Activated CD4-positive, alpha-beta memory T cell treated with anti-CD3 and anti-CD28 coated beads, Interleukin-2, amount 10 ng/mL, durations not matched to agents 7 days and 5 days (primary cell): ENCODE measurements around the gene ZNHIT2. TPM values are rescaled to one million over a fixed set of nuclear protein-coding genes. Genes with fewer than 3 reads are reported as not detected.

Experiments
- CTCF ChIA-PET: fragments of 350-600 bp; sonication (Branson Sonifier 250); formaldehyde crosslinking; loops from one replicate; lab custom pipeline; 2021; ENCODE audit warnings: antibody characterized with exemption, inconsistent platforms; lab: Charles Lee
- POLR2A ChIA-PET: fragments of 350-600 bp; sonication (Branson Sonifier 250); formaldehyde crosslinking; loops from one replicate; lab custom pipeline; 2021; ENCODE audit warnings: antibody characterized with exemption; lab: Charles Lee
- DNase-seq: peaks from one replicate; pipeline ENCODE4 v3.0.0-alpha.2; 2020
- H3K27ac Mint-ChIP-seq: one replicate; pipeline ENCODE4 v1.8.0; 2021; ENCODE audit warnings: mild to moderate bottlenecking, mixed read lengths
- H3K27me3 Mint-ChIP-seq: one replicate; pipeline ENCODE4 v1.8.0; 2021; ENCODE audit warnings: mixed read lengths
- H3K36me3 Mint-ChIP-seq: one replicate; pipeline ENCODE4 v1.8.0; 2021; ENCODE audit warnings: low read depth, mixed read lengths
- H3K4me1 Mint-ChIP-seq: one replicate; pipeline ENCODE4 v1.8.0; 2021; ENCODE audit warnings: mixed read lengths
- H3K4me3 Mint-ChIP-seq: one replicate; pipeline ENCODE4 v1.8.0; 2021; ENCODE audit warnings: mild to moderate bottlenecking, mixed read lengths
- H3K9me3 Mint-ChIP-seq: one replicate; pipeline ENCODE4 v1.8.0; 2021; ENCODE audit warnings: mixed read lengths
- total RNA-seq, 2 experiments: library from RNA; stranded (reverse); gene quantifications; one replicate each; pipeline ENCODE4 v1.2.3, GENCODE V29; 2021

Gene ZNHIT2
- total RNA-seq, 2 experiments from 2014 or later = 8.1 to 8.6 TPM

DNA sequence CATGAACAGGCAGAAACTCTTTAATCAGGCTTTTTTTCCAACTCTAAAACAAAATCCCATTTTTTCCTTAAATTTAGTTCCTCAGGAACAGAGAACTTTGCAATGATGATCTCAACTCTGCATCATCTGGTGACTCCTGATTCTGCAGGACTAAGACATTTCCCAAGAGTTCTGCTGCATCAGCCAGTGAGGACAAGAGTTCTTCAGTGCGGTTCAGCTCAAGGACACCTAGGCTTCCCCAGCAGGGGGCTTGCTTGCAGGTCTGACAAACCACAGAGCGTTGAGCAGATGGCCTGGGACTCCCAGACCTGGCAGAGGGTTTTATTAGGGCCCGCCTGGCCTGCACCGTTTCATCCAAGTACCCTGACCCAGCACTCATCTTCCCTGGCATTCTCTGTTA is 40.0 kb downstream of the ZNHIT2 start:
- Mint-ChIP-seq H3K4me3 (no peak overlapping the region), H3K36me3 (peaks cover 65% of the 10 kb centered on the region), H3K4me1 (peaks cover 59% of the 10 kb centered on the region), H3K27me3 (no peaks in the 10 kb centered on the region), H3K9me3 (no peaks in the 10 kb centered on the region), H3K27ac (no peak overlapping the region)
- DNase-seq = no peak
- CTCF ChIA-PET = interaction anchor here (1.9 to 2.8 kb wide), 2 partner anchors 37 to 65 kb away, joined by 6 to 13 read pairs; partner anchors contain the start of gene SAC3D1
- POLR2A ChIA-PET = interaction anchor here (1.1 to 3.6 kb wide), 2 partner anchors 29 to 63 kb away, joined by 3 to 10 read pairs; partner anchors contain the start of gene ARL2

DNA sequence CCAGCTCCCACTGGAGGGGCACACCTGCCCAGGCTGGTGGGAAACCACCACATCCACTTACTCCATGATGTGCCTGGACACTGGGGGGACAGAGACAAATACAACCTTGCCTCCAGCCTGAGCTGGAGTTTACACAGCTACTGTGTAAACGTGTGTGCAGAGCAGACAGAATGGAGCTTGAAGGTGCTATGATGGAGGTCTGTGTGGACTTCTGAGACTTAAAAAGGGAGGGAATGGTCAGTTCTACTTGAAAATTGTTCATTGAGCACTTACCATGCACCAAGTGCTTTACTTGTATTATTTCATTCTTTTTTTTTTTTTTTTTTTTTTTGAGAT is 44.9 kb downstream of the ZNHIT2 start:
- no peak overlapping the region for H3K4me3 Mint-ChIP-seq
- H3K36me3 Mint-ChIP-seq = peaks cover 21% of the 10 kb centered on the region
- POLR2A ChIA-PET = interaction anchor here (1.5 kb wide), 1 partner anchor 11 kb away, joined by 3 read pairs; no protein-coding TSS in a partner anchor
- H3K9me3 Mint-ChIP-seq = no peaks in the 10 kb centered on the region
- H3K27me3 Mint-ChIP-seq = no peaks in the 10 kb centered on the region
- CTCF ChIA-PET = interaction anchor here (0.7 to 1.2 kb wide), 4 partner anchors 38 to 229 kb away, joined by 3 to 4 read pairs (median 3); partner anchors contain the start of gene ARL2
- peaks cover 12% of the 10 kb centered on the region for H3K4me1 Mint-ChIP-seq
- H3K27ac Mint-ChIP-seq = no peak overlapping the region
- DNase-seq = no peak

DNA sequence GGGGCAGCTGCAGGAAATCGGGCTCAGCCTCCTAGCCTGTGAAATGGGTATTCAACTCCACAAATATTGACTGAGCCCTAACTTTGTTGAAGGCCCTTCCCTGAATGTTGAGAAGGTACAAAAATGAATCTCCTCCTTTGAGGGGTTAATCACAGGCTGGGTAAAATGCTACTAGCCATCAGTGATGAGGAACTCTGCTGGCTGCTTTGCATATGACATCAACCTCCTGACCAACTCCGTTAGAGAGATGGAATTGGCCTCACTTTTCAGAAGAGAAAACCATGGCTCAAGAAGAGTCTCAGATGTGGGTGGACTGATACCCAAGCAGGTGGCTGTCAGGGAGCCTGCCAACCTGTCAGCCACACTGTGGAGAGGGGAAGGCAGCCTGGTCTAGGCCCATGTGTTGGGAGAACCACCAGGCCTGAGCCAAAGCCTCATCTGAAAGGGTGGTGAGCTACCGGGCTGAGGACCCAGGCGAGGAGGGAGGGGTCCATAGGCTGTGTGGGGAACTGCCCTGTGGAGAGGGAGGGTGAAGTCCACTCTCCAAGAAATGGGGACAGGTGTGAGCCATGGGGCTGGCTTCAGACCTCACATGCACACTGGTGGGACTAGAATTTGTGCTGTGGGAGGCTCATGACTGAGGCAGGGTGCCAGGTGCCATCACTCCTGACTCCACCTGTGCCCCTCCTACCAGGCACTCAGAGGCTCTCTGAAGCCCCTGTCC is 45.4 kb downstream of the ZNHIT2 start:
- no peak overlapping the region for H3K4me3 Mint-ChIP-seq
- CTCF ChIA-PET = interaction anchor here (1.0 to 1.2 kb wide), 2 partner anchors 39 to 224 kb away, joined by 3 read pairs; no protein-coding TSS in a partner anchor
- POLR2A ChIA-PET = interaction anchor here (1.5 kb wide), 1 partner anchor 11 kb away, joined by 3 read pairs; no protein-coding TSS in a partner anchor
- H3K4me1 Mint-ChIP-seq = peaks cover 7% of the 10 kb centered on the region
- H3K9me3 Mint-ChIP-seq = no peaks in the 10 kb centered on the region
- peaks cover 16% of the 10 kb centered on the region for H3K36me3 Mint-ChIP-seq
- H3K27me3 Mint-ChIP-seq = no peaks in the 10 kb centered on the region
- no peak overlapping the region for H3K27ac Mint-ChIP-seq
- no peak for DNase-seq

DNA sequence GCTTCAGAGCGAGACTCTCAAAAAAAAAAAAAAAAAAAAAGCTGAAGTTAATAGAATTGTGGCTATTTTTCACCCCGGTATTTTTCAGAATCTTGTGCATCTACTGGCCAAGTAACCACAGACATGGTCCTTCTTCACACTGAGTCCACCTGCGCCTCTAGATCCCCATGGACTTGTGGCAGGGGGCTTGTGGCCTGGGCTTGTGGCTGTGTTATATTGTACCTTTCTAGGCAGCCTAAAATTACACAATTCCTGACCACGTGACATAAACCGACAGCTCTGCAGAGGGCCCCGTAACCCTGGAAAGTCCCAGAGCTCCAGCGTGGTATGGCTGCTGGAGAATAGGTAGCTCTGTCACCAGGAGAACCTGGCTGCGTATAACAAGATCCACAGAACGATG is 48.3 kb downstream of the ZNHIT2 start:
- H3K27ac Mint-ChIP-seq = no peak overlapping the region
- H3K4me1 Mint-ChIP-seq = no peaks in the 10 kb centered on the region
- no peaks in the 10 kb centered on the region for H3K27me3 Mint-ChIP-seq
- no peak for DNase-seq
- H3K9me3 Mint-ChIP-seq = no peaks in the 10 kb centered on the region
- ChIA-PET CTCF (no interaction called here), POLR2A (no interaction called here)
- no peak overlapping the region for H3K4me3 Mint-ChIP-seq
- no peaks in the 10 kb centered on the region for H3K36me3 Mint-ChIP-seq

DNA sequence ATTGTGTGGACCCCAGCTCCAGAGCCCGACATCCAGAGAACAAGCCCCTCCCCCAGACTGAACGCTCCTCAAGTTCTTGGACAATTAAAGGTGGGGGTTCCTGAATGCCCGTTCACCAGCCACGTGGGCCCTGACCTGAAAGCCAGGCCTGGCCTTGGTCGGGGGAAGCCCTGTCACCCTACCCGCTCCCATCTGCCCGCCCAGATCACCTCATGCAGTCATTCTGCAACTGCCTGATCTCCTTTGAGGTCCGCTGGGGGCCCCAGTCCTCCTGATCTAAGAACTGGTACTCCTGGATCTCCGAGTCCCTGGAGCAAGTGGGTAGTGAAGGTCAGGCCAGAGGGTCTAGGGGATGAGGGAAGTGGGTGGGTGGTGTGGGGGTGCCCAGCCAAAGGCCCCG is 50.1 kb downstream of the ZNHIT2 start:
- H3K36me3 Mint-ChIP-seq = no peaks in the 10 kb centered on the region
- H3K4me3 Mint-ChIP-seq = no peak overlapping the region
- ChIA-PET POLR2A (no interaction called here), CTCF (no interaction called here)
- H3K27me3 Mint-ChIP-seq = no peaks in the 10 kb centered on the region
- H3K4me1 Mint-ChIP-seq = no peaks in the 10 kb centered on the region
- no peak for DNase-seq
- H3K9me3 Mint-ChIP-seq = no peaks in the 10 kb centered on the region
- no peak overlapping the region for H3K27ac Mint-ChIP-seq

DNA sequence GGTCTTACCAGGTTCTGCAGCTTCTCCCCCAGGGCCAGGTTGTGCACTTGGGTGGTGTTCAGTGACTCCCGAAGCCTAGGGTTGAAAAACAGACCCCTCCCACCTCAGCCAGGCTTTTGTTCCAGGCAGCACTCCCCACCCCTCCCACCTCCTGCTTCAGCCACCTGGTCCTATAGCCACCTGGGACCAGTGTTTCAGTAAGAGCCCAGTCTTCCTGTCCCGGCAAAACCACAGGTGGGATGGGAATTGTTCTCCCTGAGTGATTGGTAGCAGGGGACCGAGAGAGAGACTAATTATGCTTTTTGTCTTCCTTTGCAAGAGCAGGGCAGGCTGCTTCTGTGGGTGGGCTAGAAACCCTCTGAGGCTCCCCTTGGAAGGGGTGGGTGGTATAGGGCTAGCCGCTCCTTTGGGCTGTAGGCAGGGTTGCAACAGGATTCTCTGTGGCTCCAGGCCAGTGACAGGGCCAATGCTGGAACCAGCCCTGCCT is 50.7 kb downstream of the ZNHIT2 start:
- POLR2A ChIA-PET = no interaction called here
- no peak overlapping the region for H3K27ac Mint-ChIP-seq

More for the DNA sequence above, 50.7 kb downstream of the ZNHIT2 start:
- H3K4me3 Mint-ChIP-seq = no peak overlapping the region
- no peaks in the 10 kb centered on the region for H3K36me3 Mint-ChIP-seq
- H3K27me3 Mint-ChIP-seq = no peaks in the 10 kb centered on the region
- no peaks in the 10 kb centered on the region for H3K9me3 Mint-ChIP-seq
- DNase-seq = no peak
- no peaks in the 10 kb centered on the region for H3K4me1 Mint-ChIP-seq
- CTCF ChIA-PET = no interaction called here

Other genes starting within 250 kb of the ZNHIT2 start
- gene EHD1, start 239.1 kb downstream of the ZNHIT2 start, total RNA-seq = 100 to 1,000 TPM; 138 to 146 TPM
- 10 to 100 TPM; 37.4 to 40.7 TPM for gene ATG2A, start 200.5 kb downstream of the ZNHIT2 start, total RNA-seq
- gene PPP2R5B, start 193.0 kb downstream of the ZNHIT2 start, total RNA-seq = 10 to 100 TPM; 19.8 to 21.1 TPM
- gene GPHA2, start 181.8 kb downstream of the ZNHIT2 start, total RNA-seq = not detected
- gene MAJIN, start 145.6 kb downstream of the ZNHIT2 start, total RNA-seq = under 1 TPM; 0.15 to 0.33 TPM
- gene BATF2, start 120.7 kb downstream of the ZNHIT2 start, total RNA-seq = under 1 TPM; 0.30 to 0.53 TPM
- gene ARL2, start 103.5 kb downstream of the ZNHIT2 start, total RNA-seq = 10 to 100 TPM; 58.5 to 59.4 TPM
- gene SNX15, start 90.3 kb downstream of the ZNHIT2 start, total RNA-seq = 10 to 100 TPM; 24.3 to 24.6 TPM
- gene SAC3D1, start 76.5 kb downstream of the ZNHIT2 start, total RNA-seq = 10 to 100 TPM; 24.2 to 24.8 TPM
- 10 to 100 TPM; 13.6 to 16.8 TPM for gene NAALADL1, start 59.1 kb downstream of the ZNHIT2 start, total RNA-seq
- 100 to 1,000 TPM in 1 of 2 experiments, 10 to 100 TPM in 1; 98.2 to 104 TPM for gene CDCA5, start 33.7 kb downstream of the ZNHIT2 start, total RNA-seq
- 10 to 100 TPM; 30.1 to 31.6 TPM for gene ZFPL1, start 33.5 kb downstream of the ZNHIT2 start, total RNA-seq
- gene VPS51, start 21.5 kb downstream of the ZNHIT2 start, total RNA-seq = 100 to 1,000 TPM; 117 to 123 TPM
- 10 to 100 TPM; 27.2 to 28.4 TPM for gene TM7SF2, start 5.8 kb downstream of the ZNHIT2 start, total RNA-seq
- gene FAU, start 4.4 kb upstream of the ZNHIT2 start, total RNA-seq = 1,000 to 10,000 TPM in 1 of 2 experiments, 100 to 1,000 TPM in 1; 995 to 1,031 TPM
- gene MRPL49, start 4.6 kb upstream of the ZNHIT2 start, total RNA-seq = 10 to 100 TPM; 36.5 to 37.4 TPM
- 10 to 100 TPM; 39.4 to 42.2 TPM for gene SYVN1, start 16.8 kb upstream of the ZNHIT2 start, total RNA-seq
- gene SPDYC, start 52.5 kb upstream of the ZNHIT2 start, total RNA-seq = not detected
- gene CAPN1, start 64.2 kb upstream of the ZNHIT2 start, total RNA-seq = 100 to 1,000 TPM; 164 to 167 TPM
- gene POLA2, start 144.3 kb upstream of the ZNHIT2 start, total RNA-seq = 10 to 100 TPM; 42.0 to 51.1 TPM
- gene CDC42EP2, start 197.2 kb upstream of the ZNHIT2 start, total RNA-seq = under 1 TPM; 0.38 to 0.70 TPM
- 10 to 100 TPM; 80.7 to 82.0 TPM for gene DPF2, start 216.2 kb upstream of the ZNHIT2 start, total RNA-seq
- under 1 TPM; 0.58 to 0.88 TPM for gene TIGD3, start 237.1 kb upstream of the ZNHIT2 start, total RNA-seq